Liver (tissue), 3 donors: ENCODE measurements around the gene NADSYN1.

ENCODE experiments used
- ATF3 ChIP-seq: IDR thresholded peaks from 2 replicates; pipeline ENCODE4 v1.6.1; 2016; ENCODE audit warnings: antibody characterized with exemption
- CTCF ChIP-seq: fragments of 150-350 bp; IDR thresholded peaks from 2 replicates; pipeline ENCODE4 v1.5.1; 2017; ENCODE audit warnings: improper control_type of control experiment, low read depth, low read length; ENCODE audit not compliant: missing input control
- MAX ChIP-seq: IDR thresholded peaks from 2 replicates; pipeline ENCODE4 v1.6.1; 2016; ENCODE audit warnings: antibody characterized with exemption
- RAD21 ChIP-seq, 2 donors: IDR thresholded peaks; 2 replicates each; pipeline ENCODE4 v1.6.1; 2016; ENCODE audit warnings: antibody characterized with exemption in 2 of 2, mild to moderate bottlenecking in 2 of 2
- TAF1 ChIP-seq: conservative IDR thresholded peaks from 2 replicates; pipeline ENCODE4 v1.6.1; 2016; ENCODE audit warnings: antibody characterized with exemption, mild to moderate bottlenecking
- YY1 ChIP-seq: IDR thresholded peaks from 2 replicates; pipeline ENCODE4 v1.6.1; 2016; ENCODE audit warnings: antibody characterized with exemption, mild to moderate bottlenecking
- ZBTB33 ChIP-seq: IDR thresholded peaks from 2 replicates; pipeline ENCODE4 v1.6.1; 2016; ENCODE audit warnings: antibody characterized with exemption
- donor health status: healthy.
- donor health status: healthy.

- TF ChIP-seq CTCF (no peak), TAF1 (no peak), RAD21 (IDR thresholded peaks at IDR 0.05) (no peak), MAX (no peak), YY1 (no peak), ATF3 (no peak), ZBTB33 (no peak)
Measured at GRCh38 chr11:71474771-71475483, 21.9 kb downstream of the NADSYN1 start.
